OCI-LY1 (cell line): ENCODE results near the gene PLEKHH1.

Experiments used
- H2AFZ ChIP-seq: fragments of 200-600 bp; sonication (generic), shearing (Covaris generic); 2 replicates; pipeline ENCODE4 v1.6.0; 2014; ENCODE audit warnings: antibody characterized with exemption, mild to moderate bottlenecking, low read length
- H3F3A ChIP-seq: fragments of 200-600 bp; sonication (generic), shearing (Covaris generic); 2 replicates; pipeline ENCODE4 v1.6.0; 2014; ENCODE audit warnings: mild to moderate bottlenecking, antibody characterized with exemption, low read length, moderate library complexity; ENCODE audit not compliant: insufficient read depth
- H3K27ac ChIP-seq: fragments of 200-600 bp; sonication (generic); 2 replicates; pipeline ENCODE4 v1.5.1; 2014; ENCODE audit warnings: low read length, mixed run types, mild to moderate bottlenecking, low read depth; ENCODE audit not compliant: poor library complexity, severe bottlenecking
- H3K27me3 ChIP-seq: fragments of 200-600 bp; sonication (generic); 2 replicates; pipeline ENCODE4 v1.6.0; 2014; ENCODE audit warnings: antibody characterized with exemption, mild to moderate bottlenecking, low read length, moderate library complexity; ENCODE audit not compliant: insufficient read depth
- H3K36me3 ChIP-seq: fragments of 200-600 bp; sonication (generic); 2 replicates; pipeline ENCODE4 v1.6.1; 2014; ENCODE audit warnings: mild to moderate bottlenecking, antibody characterized with exemption, low read length, moderate library complexity, mixed read lengths; ENCODE audit not compliant: insufficient read depth
- H3K4me1 ChIP-seq: fragments of 200-600 bp; sonication (generic); 2 replicates; pipeline ENCODE4 v1.5.1; 2014; ENCODE audit warnings: mild to moderate bottlenecking, low read length, moderate library complexity; ENCODE audit not compliant: insufficient read depth, severe bottlenecking
- H3K4me2 ChIP-seq: fragments of 200-600 bp; sonication (generic), shearing (Covaris generic); 2 replicates; pipeline ENCODE4 v1.6.1; 2014; ENCODE audit warnings: low read length
- H3K4me3 ChIP-seq: fragments of 200-600 bp; sonication (generic); 2 replicates; pipeline ENCODE4 v1.5.1; 2014; ENCODE audit warnings: low read length, low read depth, mild to moderate bottlenecking, mixed read lengths; ENCODE audit not compliant: poor library complexity, severe bottlenecking
- H3K79me2 ChIP-seq: fragments of 200-600 bp; shearing (Covaris generic); 2 replicates; pipeline ENCODE4 v1.6.1; 2016; ENCODE audit warnings: mixed run types, low read length, mixed read lengths; ENCODE audit not compliant: insufficient read depth
- H3K9ac ChIP-seq: fragments of 200-600 bp; sonication (generic), shearing (Covaris generic); 2 replicates; pipeline ENCODE4 v1.6.1; 2014; ENCODE audit warnings: mild to moderate bottlenecking, low read length, mixed read lengths
- H3K9me2 ChIP-seq: fragments of 200-600 bp; sonication (generic), shearing (Covaris generic); 2 replicates; pipeline ENCODE4 v1.6.1; 2014; ENCODE audit warnings: low read depth, mild to moderate bottlenecking, low read length, mixed read lengths
- H3K9me3 ChIP-seq: fragments of 200-600 bp; shearing (Covaris generic); 2 replicates; pipeline ENCODE4 v1.6.1; 2014; ENCODE audit warnings: low read length, mixed read lengths
- H4K20me1 ChIP-seq: fragments of 200-600 bp; sonication (generic), shearing (Covaris generic); 2 replicates; pipeline ENCODE4 v1.6.0; 2016; ENCODE audit warnings: mild to moderate bottlenecking, low read length; ENCODE audit not compliant: insufficient read depth
- CTCF ChIP-seq: fragments of 200-600 bp; sonication (generic), shearing (Covaris generic); IDR thresholded peaks from 2 replicates; pipeline ENCODE4 v1.5.1; 2017; ENCODE audit warnings: mild to moderate bottlenecking, antibody characterized with exemption, low read length, moderate library complexity, mixed read lengths
- EZH2 ChIP-seq: fragments of 200-600 bp; sonication (generic), shearing (Covaris generic); IDR thresholded peaks from 2 replicates; pipeline ENCODE4 v1.8.0; 2017; ENCODE audit warnings: borderline replicate concordance, mixed run types, mild to moderate bottlenecking, antibody characterized with exemption, low read length, moderate library complexity, mixed read lengths

The PLEKHH1 gene

GRCh38 chr14:67570453-67570852, 37.4 kb downstream of the PLEKHH1 start:
- H3K27me3 ChIP-seq = 0 out of 2 replicates have a peak, but pooled peaks cover 2% of the 10 kb centered on the region
- H3K36me3 ChIP-seq = no peaks in the 10 kb centered on the region
- H3F3A ChIP-seq = no peaks in the 10 kb centered on the region
- TF ChIP-seq CTCF = no peak
- H3K9me3 ChIP-seq = no peaks in the 10 kb centered on the region
- H3K9me2 ChIP-seq = no peaks in the 10 kb centered on the region
- H3K4me2 ChIP-seq = no peak overlapping the region
- no peaks in the 10 kb centered on the region for H3K79me2 ChIP-seq
- H3K9ac ChIP-seq = no peak overlapping the region
- no peaks in the 10 kb centered on the region for H3K4me1 ChIP-seq
- H3K27ac ChIP-seq = no peak overlapping the region
- H3K4me3 ChIP-seq = no peak overlapping the region
- H4K20me1 ChIP-seq = no peaks in the 10 kb centered on the region
- H2AFZ ChIP-seq = no peak overlapping the region

- no peaks in the 10 kb centered on the region for H3K9me2 ChIP-seq
- 0 out of 2 replicates have a peak, but pooled peaks cover 7% of the 10 kb centered on the region for H3K27me3 ChIP-seq
- H3K9ac ChIP-seq = no peak overlapping the region
- no peak overlapping the region for H3K4me3 ChIP-seq
- H3K4me1 ChIP-seq = no peaks in the 10 kb centered on the region
- no peak overlapping the region for H2AFZ ChIP-seq
- TF ChIP-seq CTCF (peak; percentile 98), EZH2 (no peak)
- no peaks in the 10 kb centered on the region for H3K79me2 ChIP-seq
- no peak overlapping the region for H3K27ac ChIP-seq
- no peak overlapping the region for H3K4me2 ChIP-seq
- H4K20me1 ChIP-seq = no peaks in the 10 kb centered on the region
- H3F3A ChIP-seq = no peaks in the 10 kb centered on the region
- H3K9me3 ChIP-seq = no peaks in the 10 kb centered on the region
- no peaks in the 10 kb centered on the region for H3K36me3 ChIP-seq
Measured at GRCh38 chr14:67571275-67571990, 38.3 kb downstream of the PLEKHH1 start.

GRCh38 chr14:67571991-67572323, 38.9 kb downstream of the PLEKHH1 start:
- Histone ChIP-seq H3K79me2 (no peaks in the 10 kb centered on the region), H3K27me3 (0 out of 2 replicates have a peak, but pooled peaks cover 7% of the 10 kb centered on the region), H3K9ac (no peak overlapping the region), H2AFZ (no peak overlapping the region), H3K4me1 (no peaks in the 10 kb centered on the region), H3K27ac (no peak overlapping the region), H3K4me2 (no peak overlapping the region), H3F3A (no peaks in the 10 kb centered on the region), H3K4me3 (no peak overlapping the region), H3K9me3 (no peaks in the 10 kb centered on the region), H3K36me3 (no peaks in the 10 kb centered on the region), H4K20me1 (no peaks in the 10 kb centered on the region), H3K9me2 (no peaks in the 10 kb centered on the region)
- no peak for TF ChIP-seq EZH2
- no peak for TF ChIP-seq CTCF
